ENCODE data around the gene MYBPC2.

DNA sequence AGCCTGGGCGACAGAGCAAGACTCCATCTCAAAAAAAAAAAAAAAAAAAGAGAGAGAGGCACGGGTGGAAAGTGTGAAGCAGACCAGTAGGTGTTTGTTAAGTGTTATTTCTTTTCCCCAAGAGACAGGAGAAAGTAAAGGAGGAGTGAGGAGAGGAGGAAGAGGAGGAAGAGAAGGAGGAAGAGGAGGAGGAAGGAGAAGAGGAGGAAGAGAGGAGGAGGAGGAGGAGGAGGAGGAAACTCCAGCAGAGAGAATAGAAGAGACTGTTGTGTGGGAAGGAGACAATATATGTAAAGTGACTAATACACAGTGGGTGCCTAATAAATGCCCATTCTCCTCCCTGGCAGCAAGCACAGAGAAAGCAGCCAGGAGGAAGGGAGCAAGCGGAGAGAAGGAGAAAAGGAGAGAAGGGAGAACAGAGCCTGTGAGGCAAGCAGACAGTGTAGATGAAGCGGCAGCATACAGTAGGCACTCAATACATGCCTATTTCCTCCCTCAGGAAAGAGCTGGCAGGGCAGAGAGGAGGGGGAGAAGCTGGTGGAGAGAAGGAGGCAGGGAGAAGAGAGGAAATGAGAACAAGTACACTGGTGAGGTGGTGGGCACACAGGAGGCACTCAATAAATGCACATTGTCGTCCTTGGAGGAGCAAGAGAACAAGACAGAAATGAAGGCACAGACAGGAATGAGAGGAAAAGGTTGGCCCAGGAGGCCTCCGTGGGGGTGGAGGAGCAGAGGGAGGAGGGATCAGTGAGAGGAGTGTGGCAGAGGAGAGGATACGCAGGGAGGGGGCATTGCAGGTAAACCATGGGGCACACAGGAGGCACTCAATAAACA is 61.7 kb downstream of the MYBPC2 start:
- TF ChIP-seq, protein P1, sequence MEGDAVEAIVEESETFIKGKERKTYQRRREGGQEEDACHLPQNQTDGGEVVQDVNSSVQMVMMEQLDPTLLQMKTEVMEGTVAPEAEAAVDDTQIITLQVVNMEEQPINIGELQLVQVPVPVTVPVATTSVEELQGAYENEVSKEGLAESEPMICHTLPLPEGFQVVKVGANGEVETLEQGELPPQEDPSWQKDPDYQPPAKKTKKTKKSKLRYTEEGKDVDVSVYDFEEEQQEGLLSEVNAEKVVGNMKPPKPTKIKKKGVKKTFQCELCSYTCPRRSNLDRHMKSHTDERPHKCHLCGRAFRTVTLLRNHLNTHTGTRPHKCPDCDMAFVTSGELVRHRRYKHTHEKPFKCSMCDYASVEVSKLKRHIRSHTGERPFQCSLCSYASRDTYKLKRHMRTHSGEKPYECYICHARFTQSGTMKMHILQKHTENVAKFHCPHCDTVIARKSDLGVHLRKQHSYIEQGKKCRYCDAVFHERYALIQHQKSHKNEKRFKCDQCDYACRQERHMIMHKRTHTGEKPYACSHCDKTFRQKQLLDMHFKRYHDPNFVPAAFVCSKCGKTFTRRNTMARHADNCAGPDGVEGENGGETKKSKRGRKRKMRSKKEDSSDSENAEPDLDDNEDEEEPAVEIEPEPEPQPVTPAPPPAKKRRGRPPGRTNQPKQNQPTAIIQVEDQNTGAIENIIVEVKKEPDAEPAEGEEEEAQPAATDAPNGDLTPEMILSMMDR (IDR thresholded peaks at IDR 0.05), result no peak
- no peak for TF ChIP-seq POLR2A (IDR thresholded peaks at IDR 0.05)
